ENCODE results near the gene LRRC17. TPM values are rescaled to one million over a fixed set of nuclear protein-coding genes. Genes with fewer than 3 reads are reported as not detected.

Gene LRRC17
- total and polyA plus RNA-seq, 2 of the 4 experiments (the other 2 are of a cell fraction), result 250 to 280 TPM

- no peak for TF ChIP-seq RCOR1 (IDR thresholded peaks at IDR 0.05; ENCODE audit: insufficient replicate concordance, low read length)
These were observed 21.7 kb upstream of the LRRC17 start (continued) for GRCh38 chr7:102890971-102891692.

GRCh38 chr7:102891693-102892261 lies 21.0 kb upstream of the LRRC17 start:
- peak overlapping the region; percentile 33; the same call in 1 of the 2 replicates for H3K18ac ChIP-seq (ENCODE audit: low read depth, low read length)
- in situ Hi-C loops (cut with MboI; ENCODE audit: low sequenced_read_pairs) (no loop called here), dilution Hi-C loops (cut with HindIII; ENCODE audit: low sequenced_read_pairs, unreplicated experiment) (no loop called here), intact Hi-C loops (cut with micrococcal nuclease) (no loop called here)
- ChIA-PET CTCF (interaction anchor here (0.8 kb wide), 2 partner anchors 19 to 170 kb away, joined by 3 to 4 read pairs; no protein-coding TSS in a partner anchor), POLR2A (ENCODE audit: unreplicated experiment) (interaction anchor here (0.6 kb wide), 1 partner anchor 175 kb away, joined by 5 read pairs; no protein-coding TSS in a partner anchor)
- peak overlapping the region; percentile 67; the same call in 1 of the 2 replicates for H4K91ac ChIP-seq (ENCODE audit: insufficient read depth, low read depth, low read length)
- peak overlapping the region; percentile 61; the same call in 1 of the 3 replicates for H2BK15ac ChIP-seq (ENCODE audit: low read depth, low read length)
- H2AK9ac ChIP-seq (replicated peaks; ENCODE audit: low read depth, low read length, poor library complexity), result no peak overlapping the region
- peak overlapping the region; percentile 18; the same call in 1 of the 2 replicates for H3K27ac ChIP-seq (ENCODE audit: insufficient read depth, low read length)
- peak overlapping the region; percentile 87 for H2BK120ac ChIP-seq (ENCODE audit: low read depth, low read length)
- H3K56ac ChIP-seq (ENCODE audit: extremely low read depth, insufficient read depth, low read length), result peak overlapping the region; percentile 72
- 0 out of 2 replicates have a peak overlapping the region, but pooled peaks have one; percentile 77 for H3K14ac ChIP-seq (replicated peaks; ENCODE audit: low read depth, low read length)
- BruUV-seq (replicated peaks), result no TSS peak
- H3K4ac ChIP-seq (ENCODE audit: low read depth, low read length), result peak overlapping the region; percentile 63; the same call in 1 of the 2 replicates
- peak overlapping the region; percentile 86 for H2BK20ac ChIP-seq (ENCODE audit: low read depth, low read length)
- peaks cover 11% of the 10 kb centered on the region for H3K9me1 ChIP-seq (ENCODE audit: insufficient read depth, low read length)
- peak overlapping the region; percentile 86 for H2BK5ac ChIP-seq (ENCODE audit: low read depth, low read length, poor library complexity, severe bottlenecking)
- H4K5ac ChIP-seq (ENCODE audit: low read depth, low read length), result peak overlapping the region; percentile 7; the same call in 1 of the 2 replicates
- H3K27me3 ChIP-seq (ENCODE audit: control insufficient read depth, insufficient read depth, low read length), result no peaks in the 10 kb centered on the region
- no peaks in the 10 kb centered on the region for H3K9me3 ChIP-seq (ENCODE audit: control insufficient read depth, insufficient read depth, low read length)
- H2AFZ ChIP-seq (replicated peaks; ENCODE audit: low read length, poor library complexity), result no peak overlapping the region
- H4K8ac ChIP-seq (ENCODE audit: low read depth in 2 of 2, low read length in 2 of 2), result peak overlapping the region; percentile 28 to 80
- peak overlapping the region; percentile 57; the same call in 1 of the 2 replicates for H2AK5ac ChIP-seq (ENCODE audit: low read depth, low read length)
- peak overlapping the region; percentile 11; the same call in 1 of the 2 replicates for H3K4me2 ChIP-seq (ENCODE audit: low read depth, low read length)
- WGBS, 2 experiments (ENCODE audit: extremely low coverage in 2 of 2, insufficient read length in 1 of 2), result no CpG with 5 or more reads among the region's 1 CpG
- H3K36me3 ChIP-seq (ENCODE audit: control insufficient read depth, insufficient read depth, low read length), result no peaks in the 10 kb centered on the region
- H3K79me1 ChIP-seq (ENCODE audit: low read depth in 1 of 2, low read length in 2 of 2), result peaks cover 0 to 4% of the 10 kb centered on the region in 2 experiments; a peak in 2 of 4 replicates
- H4K20me1 ChIP-seq (ENCODE audit: insufficient read depth, low read length), result no peaks in the 10 kb centered on the region
- peak; percentile 89 for DNase-seq
- peaks cover 13% of the 10 kb centered on the region for H3K4me1 ChIP-seq (ENCODE audit: control insufficient read depth, insufficient read depth, low read length)
- TF ChIP-seq NFE2L2 (IDR thresholded peaks at IDR 0.05; ENCODE audit: low read depth, low read length) (no peak), FOS (IDR thresholded peaks at IDR 0.05; ENCODE audit: low read depth, low read length) (0 out of 2 replicates have a peak, but pooled peaks have one; percentile 40), MXI1 (IDR thresholded peaks at IDR 0.05; ENCODE audit: borderline replicate concordance, low read depth, low read length) (0 out of 2 replicates have a peak, but pooled peaks have one; percentile 62), BHLHE40 (IDR thresholded peaks at IDR 0.05; ENCODE audit: low read depth, low read length) (no peak)
- peak overlapping the region; percentile 76; the same call in 1 of the 2 replicates for H3K23ac ChIP-seq (ENCODE audit: low read depth, low read length)
- no peak overlapping the region; the same call in 1 of the 2 replicates for H3K9ac ChIP-seq (ENCODE audit: low read depth, low read length)
- peak; percentile 64 for ATAC-seq (ENCODE audit: low read depth)
- H3K4me3 ChIP-seq (ENCODE audit: insufficient read depth, low read depth, low read length), result no peak overlapping the region

All from IMR-90 (cell line).